ENCODE data around the gene SERP2.

The SERP2 gene

DNA sequence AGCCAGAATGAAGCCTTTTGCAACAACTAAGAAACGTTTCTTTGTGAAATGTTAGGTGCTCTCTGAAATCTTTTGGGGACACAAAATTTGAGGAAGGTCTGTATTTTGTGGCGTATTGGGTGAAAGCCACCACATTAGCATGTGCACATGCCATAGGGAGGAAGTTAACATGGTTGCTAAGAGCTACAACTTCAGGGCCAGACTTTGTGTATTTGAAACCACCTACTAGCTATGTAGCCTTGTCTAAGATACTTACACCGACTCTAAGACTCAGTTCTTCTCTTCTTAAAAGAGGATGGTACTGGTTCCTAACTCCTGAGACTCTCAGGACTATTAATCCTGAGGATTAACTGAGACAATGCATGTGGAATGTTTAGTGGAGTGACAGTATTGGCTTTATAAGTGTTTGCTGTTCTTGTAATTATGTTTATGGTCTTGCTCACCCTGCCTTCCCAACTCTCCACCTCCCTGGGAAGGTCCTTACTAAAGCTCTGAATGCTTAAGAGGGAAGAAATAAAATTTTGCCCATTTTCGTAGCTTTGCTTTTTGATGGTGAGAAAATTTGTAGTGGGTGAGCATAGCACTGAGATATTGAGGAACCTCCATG, 15.5 kb downstream of the SERP2 start:
- no peak for DNase-seq

DNA sequence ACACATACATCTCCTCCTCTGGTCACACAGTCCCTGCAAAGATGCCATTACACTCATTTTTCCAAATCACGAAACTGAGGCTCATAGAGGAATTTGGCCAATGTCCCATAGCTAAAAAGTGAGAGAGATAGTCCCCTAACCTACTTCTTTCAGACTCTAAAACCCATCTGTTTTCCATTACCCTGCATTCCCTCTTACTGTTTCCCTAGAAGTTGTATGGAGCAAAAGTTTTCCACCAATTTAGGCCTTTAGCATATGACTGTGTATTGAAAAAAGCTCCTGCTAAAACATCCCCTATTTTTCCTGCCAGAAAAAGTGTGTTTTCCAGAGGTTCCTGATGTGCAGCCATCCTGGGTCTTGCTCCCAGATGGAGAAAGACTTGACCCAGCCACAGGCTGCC, 16.3 kb downstream of the SERP2 start:
- DNase-seq = no peak

DNA sequence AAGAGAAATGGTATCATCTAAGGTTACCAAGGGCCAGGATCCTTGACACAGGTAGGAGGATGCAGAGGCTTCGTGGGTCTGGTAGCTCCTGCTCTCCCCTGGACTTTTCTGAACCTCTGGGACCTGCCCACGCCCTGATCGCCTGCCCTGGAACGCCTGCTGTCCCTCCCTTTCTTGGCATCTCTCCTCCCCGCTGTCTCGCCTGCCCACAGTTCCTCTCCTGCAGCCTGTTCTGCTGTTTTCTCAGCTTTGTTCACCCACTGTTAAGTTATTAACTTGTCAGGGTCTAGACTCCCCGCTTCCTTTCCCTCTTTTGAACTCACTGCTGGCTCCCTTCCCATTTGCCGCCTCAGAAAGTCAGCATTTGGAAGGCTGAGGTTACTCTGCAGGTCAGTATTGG, 19.8 kb downstream of the SERP2 start:
- DNase-seq = no peak

DNA sequence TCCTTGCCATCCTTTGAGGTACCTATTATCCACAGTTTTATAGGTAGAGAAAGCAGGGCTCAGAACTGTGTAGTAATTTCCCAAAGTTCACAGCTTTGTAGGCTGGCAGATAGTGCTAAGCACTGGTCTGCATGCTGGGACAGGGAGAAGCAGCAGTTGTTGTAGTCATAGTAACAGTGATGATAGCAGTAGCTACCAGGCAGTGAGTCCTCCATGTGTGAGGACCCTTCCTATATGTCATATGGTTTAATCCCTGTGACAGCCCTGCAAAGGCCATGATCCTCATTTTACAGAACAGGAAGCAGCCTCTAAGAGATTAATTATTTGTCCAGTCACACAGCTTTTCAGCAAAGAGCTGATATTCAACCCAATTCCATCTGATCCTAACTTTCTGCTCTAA, 21.0 kb downstream of the SERP2 start:
- DNase-seq = no peak

GRCh38 chr13:44395976-44396694, 22.5 kb downstream of the SERP2 start:
- no peak for DNase-seq

GRCh38 chr13:44396701-44397580, 23.3 kb downstream of the SERP2 start:
- DNase-seq = no peak

- DNase-seq = no peak
These were observed 24.2 kb downstream of the SERP2 start for GRCh38 chr13:44397766-44398223.

DNA sequence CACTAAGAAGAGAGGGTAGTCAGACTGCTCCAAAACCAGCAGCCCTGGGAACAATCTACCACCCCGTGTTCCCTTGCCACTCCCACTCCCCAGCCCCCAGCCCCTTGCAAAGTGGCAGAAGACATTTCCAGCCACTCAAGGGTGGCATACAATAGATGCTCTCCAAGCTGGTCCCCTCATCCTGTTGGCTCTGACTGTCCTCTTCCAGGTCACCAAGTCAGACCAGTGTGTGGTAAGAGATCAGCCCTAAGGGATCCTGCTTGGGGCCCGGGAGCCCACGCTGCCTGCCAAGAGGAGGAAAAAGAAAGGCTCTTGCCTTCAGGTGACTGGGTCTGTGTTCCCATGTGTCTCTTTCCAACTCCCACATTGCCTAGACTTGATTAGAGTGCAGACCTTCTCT, 25.0 kb downstream of the SERP2 start:
- no peak for DNase-seq

DNA sequence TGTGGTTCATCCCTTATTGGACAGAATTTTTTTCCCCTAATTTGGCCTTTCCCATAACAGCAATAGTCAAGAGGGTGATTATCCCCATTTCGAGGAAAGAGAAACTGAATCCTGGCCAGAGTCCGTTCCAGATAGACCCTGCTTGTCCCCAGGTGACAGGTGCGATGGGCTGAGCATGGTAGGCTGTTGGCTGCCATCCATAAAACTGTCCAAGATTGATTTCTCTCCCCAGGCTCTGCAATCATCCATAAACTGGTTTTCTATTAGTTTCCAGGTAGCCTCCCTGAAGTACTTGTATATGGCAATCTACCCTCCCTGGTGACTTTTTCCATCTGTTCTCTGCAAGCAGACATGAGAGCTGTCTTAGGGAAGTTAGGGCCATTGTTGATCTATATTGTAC, 25.4 kb downstream of the SERP2 start:
- no peak for DNase-seq

DNA sequence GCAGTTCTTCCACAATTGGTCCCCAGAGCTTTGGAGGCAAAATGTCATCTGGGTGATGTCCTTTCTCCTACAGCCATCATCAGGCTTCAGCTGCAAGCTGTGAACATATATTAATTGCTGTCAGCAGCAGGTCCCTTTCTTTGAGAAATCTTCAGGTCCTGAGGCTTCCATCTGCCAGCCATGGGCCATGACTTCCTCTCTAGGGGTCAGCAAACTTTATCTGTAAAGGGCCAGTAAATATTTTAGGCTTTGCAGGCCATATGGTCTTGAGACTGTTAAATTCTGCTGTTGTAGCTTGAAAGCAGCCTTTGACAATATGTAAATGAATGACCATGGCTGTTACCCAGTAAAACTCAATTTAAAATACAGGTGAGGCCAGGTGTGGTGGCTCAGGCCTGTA, 27.1 kb downstream of the SERP2 start:
- no peak for DNase-seq

GRCh38 chr13:44401577-44401976, 28.0 kb downstream of the SERP2 start:
- DNase-seq = no peak

- no peak for DNase-seq
These were observed 29.3 kb downstream of the SERP2 start for GRCh38 chr13:44402899-44403445.

- no peak for DNase-seq
These were observed 29.9 kb downstream of the SERP2 start for GRCh38 chr13:44403461-44404056.

DNA sequence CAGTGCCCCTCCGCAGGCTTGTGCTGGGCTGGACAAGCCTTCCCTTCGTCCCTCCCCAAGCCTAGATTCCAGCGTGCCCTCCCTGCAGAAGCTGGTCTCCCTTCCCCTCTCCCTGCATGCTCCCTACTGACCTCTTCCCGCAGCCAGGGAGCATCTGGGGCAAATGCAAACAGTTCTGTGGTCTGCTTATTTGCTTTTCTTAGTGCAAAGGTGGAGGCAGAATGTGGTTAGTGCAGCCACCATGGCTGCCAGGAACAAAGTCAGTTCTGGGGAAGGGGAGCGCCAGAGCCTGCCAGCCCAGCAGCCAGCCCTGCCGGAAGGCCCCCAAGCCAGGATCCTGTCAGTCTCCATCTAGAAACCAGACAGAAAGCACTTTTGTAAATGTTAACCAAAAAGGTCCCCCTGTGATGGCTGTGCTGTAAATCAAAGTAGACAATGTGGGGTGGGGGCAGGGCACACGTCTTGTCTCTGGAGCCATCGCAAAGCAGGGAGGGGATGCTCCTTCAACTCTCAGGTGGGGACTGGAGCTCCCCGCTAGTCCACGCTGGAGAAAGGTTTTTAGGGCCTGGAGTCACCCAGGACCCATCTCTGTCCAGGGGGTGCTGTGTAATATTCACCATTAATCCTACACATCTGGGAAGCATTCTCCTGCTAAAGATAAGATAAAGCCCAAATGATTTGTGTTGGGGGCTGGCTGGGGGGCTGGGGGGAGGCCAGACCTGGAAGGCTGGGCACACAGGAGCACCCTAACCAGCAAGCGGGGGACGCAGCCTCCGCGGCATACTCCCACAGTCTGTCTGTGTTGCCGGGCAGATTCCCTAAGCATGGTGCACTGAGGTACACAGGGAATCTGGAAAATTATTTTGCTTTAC, 30.9 kb downstream of the SERP2 start:
- DNase-seq = no peak

- no peak for DNase-seq
These were observed 33.0 kb downstream of the SERP2 start for GRCh38 chr13:44406617-44407016.

DNA sequence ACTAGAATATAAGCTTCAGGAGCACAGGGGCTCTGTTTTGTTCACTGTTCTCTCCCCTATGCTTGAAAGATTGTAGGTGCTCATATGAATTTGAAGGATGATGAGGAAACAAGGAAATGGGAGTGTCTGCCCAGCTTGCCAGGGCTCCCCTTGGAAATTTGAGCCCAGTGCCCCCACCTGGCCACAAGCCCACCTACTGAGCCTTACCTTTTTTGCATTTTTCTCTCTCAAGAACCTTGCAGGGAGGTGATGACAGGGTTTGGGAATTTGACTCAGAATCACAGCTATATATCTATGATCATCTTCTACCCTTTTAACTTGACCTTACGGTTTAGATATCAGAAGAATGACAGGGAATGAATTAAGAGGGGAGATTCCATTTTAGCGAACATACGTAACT, 33.8 kb downstream of the SERP2 start:
- no peak for DNase-seq

DNA sequence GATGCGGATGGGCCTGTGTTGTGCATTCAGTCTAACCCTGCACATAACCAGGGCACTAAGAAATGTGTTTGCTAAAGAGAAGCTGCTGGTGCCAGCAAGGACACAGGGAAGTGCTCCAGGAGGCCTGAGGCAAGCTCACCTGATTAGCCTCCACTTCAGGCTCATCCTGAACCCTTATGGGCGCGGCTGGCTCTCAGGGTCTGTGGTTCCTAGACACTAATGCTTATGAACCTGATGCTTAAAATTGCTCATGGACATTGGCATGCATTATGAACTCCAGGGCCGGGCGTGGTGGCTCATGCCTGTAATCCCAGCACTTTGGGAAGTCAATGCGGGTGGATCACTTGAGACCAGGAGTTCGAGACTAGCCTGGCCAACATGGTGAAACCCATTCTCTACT, 34.3 kb downstream of the SERP2 start:
- DNase-seq = no peak

DNA sequence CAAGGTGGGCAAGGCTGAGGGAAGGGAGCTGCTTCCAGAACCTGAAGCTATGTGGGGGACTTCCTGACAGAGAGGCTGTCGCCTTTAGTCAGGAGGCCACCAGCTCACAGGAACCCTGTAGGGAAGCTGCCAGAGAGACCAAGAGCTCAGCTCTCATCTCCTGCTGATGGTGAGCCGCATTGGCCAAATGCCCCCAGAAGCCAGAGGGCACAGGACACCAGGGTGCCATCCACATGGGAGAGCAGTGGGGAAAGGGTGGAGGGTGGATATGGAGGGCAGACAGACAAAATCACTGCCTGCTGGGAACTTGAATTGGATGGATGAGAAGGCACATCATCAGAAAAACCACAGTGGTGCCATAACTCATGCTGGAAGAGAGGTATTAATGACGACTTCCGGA, 36.0 kb downstream of the SERP2 start:
- no peak for DNase-seq

DNA sequence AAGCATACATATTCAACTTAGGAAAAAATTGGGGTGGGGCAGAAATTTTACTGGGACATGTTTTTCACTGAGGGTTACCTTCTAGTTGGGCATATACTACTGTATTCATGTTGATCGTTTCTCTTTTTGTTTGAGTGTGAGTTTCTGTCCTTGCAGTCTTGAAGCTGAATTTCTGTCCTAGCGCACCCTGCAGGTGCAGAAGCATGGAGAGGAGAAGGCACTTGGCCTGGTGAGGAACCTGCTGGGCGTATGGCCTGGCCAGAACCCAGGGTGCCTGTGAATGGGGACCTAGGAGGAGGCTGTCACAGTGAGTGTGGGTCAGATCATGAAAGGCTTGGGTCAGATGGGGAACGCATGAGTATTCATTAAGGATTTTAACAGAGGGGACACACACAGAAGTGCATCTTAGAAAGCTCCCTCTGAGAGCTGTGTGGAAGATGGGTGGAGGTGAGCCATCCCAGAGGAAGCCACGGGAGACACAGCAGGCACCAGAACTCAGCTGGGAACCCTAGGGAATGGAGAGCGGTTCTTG, 36.8 kb downstream of the SERP2 start:
- DNase-seq = no peak

DNA sequence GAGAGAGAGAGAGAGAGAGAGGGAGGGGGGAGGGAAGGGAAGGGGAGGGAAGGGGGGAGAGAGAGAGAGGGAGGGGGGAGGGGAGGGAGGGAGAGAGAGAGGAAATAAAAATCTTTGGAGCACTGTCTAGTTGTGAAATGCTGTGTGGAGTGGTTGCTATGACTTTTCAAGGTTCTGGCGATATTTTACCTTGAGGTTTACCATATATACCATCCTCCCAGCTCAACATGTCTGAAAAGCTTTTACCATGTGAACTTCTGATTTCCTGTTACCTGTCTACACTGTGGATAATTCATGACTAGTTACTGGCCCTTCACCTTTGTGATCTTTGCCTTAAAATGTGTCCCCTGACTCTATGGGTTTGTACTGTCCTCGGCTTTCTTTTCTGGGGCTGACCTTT, 38.2 kb downstream of the SERP2 start:
- DNase-seq = no peak

- no peak for DNase-seq
These were observed 38.8 kb downstream of the SERP2 start for GRCh38 chr13:44412346-44412935.
